ENCODE measurements around the gene GORASP2. TPM values are rescaled to one million over a fixed set of nuclear protein-coding genes. Genes with fewer than 3 reads are reported as not detected.

GORASP2 gene
- polyA plus RNA-seq, 1 donor (not counting 4 experiments of a cell fraction or from before 2014, with no cell fraction given), result 125 TPM

GRCh38 chr2:170944545-170944944, 15.5 kb downstream of the GORASP2 start:
- H3K4me3 ChIP-seq (ENCODE audit: control insufficient read depth in 2 of 3, extremely low read depth in 1 of 3, insufficient read depth in 2 of 3, low read depth in 1 of 3, low read length in 3 of 3), result no peak overlapping the region
- peaks cover 85% of the 10 kb centered on the region for H3K79me2 ChIP-seq (ENCODE audit: control insufficient read depth, insufficient read depth, low read length)
- no peak for FAIRE-seq
- no peak overlapping the region for H2AFZ ChIP-seq (ENCODE audit: control insufficient read depth, low read length)
- H4K20me1 ChIP-seq (ENCODE audit: control insufficient read depth, extremely low read depth, insufficient read depth, low read length), result peaks cover 15% of the 10 kb centered on the region
- H3K9me1 ChIP-seq (ENCODE audit: control insufficient read depth, extremely low read depth, insufficient read depth, low read length), result no peaks in the 10 kb centered on the region
- H3K27ac ChIP-seq (ENCODE audit: control insufficient read depth, insufficient read depth, low read length), result no peak overlapping the region
- dilution Hi-C loops (cut with MboI; ENCODE audit: extremely low pct_ligation_motif_present, low sequenced_read_pairs), result no loop called here
- H3K9ac ChIP-seq (ENCODE audit: control insufficient read depth, extremely low read depth, insufficient read depth, low read length), result no peak overlapping the region
- H3K27me3 ChIP-seq (ENCODE audit: control insufficient read depth, extremely low read depth, insufficient read depth, low read length), result no peaks in the 10 kb centered on the region
- no peak for TF ChIP-seq EZH2 (IDR thresholded peaks at IDR 0.05; ENCODE audit: low read length)
- TF ChIP-seq, protein P1, sequence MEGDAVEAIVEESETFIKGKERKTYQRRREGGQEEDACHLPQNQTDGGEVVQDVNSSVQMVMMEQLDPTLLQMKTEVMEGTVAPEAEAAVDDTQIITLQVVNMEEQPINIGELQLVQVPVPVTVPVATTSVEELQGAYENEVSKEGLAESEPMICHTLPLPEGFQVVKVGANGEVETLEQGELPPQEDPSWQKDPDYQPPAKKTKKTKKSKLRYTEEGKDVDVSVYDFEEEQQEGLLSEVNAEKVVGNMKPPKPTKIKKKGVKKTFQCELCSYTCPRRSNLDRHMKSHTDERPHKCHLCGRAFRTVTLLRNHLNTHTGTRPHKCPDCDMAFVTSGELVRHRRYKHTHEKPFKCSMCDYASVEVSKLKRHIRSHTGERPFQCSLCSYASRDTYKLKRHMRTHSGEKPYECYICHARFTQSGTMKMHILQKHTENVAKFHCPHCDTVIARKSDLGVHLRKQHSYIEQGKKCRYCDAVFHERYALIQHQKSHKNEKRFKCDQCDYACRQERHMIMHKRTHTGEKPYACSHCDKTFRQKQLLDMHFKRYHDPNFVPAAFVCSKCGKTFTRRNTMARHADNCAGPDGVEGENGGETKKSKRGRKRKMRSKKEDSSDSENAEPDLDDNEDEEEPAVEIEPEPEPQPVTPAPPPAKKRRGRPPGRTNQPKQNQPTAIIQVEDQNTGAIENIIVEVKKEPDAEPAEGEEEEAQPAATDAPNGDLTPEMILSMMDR (optimal IDR thresholded peaks at IDR 0.05 in 1 of 3, IDR thresholded peaks at IDR 0.05 in 1 of 3, conservative IDR thresholded peaks at IDR 0.05 in 1 of 3; ENCODE audit: extremely low read depth in 1 of 3, insufficient read depth in 2 of 3, low read length in 3 of 3), result no peak
- DNase-seq (ENCODE audit: low read depth, low spot score), result no peak
- peaks cover 2% of the 10 kb centered on the region in 2 experiments for H3K36me3 ChIP-seq (ENCODE audit: control insufficient read depth in 2 of 2, extremely low read depth in 1 of 2, insufficient read depth in 2 of 2, low read length in 2 of 2)
- no peak overlapping the region for H3K4me2 ChIP-seq (ENCODE audit: control insufficient read depth, extremely low read depth, insufficient read depth, low read depth, low read length)
- no peaks in the 10 kb centered on the region for H3K9me3 ChIP-seq (ENCODE audit: control insufficient read depth, low read depth, low read length)
- no peaks in the 10 kb centered on the region for H3K4me1 ChIP-seq (ENCODE audit: control insufficient read depth, extremely low read depth, insufficient read depth, low read length)

- TF ChIP-seq, protein P1 (optimal IDR thresholded peaks at IDR 0.05 in 1 of 3, IDR thresholded peaks at IDR 0.05 in 1 of 3, conservative IDR thresholded peaks at IDR 0.05 in 1 of 3; ENCODE audit: extremely low read depth in 1 of 3, insufficient read depth in 2 of 3, low read length in 3 of 3), result no peak
- no peak for TF ChIP-seq EZH2 (IDR thresholded peaks at IDR 0.05; ENCODE audit: low read length)
- H3K9ac ChIP-seq (ENCODE audit: control insufficient read depth, extremely low read depth, insufficient read depth, low read length), result no peak overlapping the region
- no peaks in the 10 kb centered on the region for H3K27me3 ChIP-seq (ENCODE audit: control insufficient read depth, extremely low read depth, insufficient read depth, low read length)
- H3K27ac ChIP-seq (ENCODE audit: control insufficient read depth, insufficient read depth, low read length), result no peak overlapping the region
- dilution Hi-C loops (cut with MboI; ENCODE audit: extremely low pct_ligation_motif_present, low sequenced_read_pairs), result no loop called here
- H3K4me2 ChIP-seq (ENCODE audit: control insufficient read depth, extremely low read depth, insufficient read depth, low read depth, low read length), result no peak overlapping the region
- H3K36me3 ChIP-seq (ENCODE audit: control insufficient read depth in 2 of 2, extremely low read depth in 1 of 2, insufficient read depth in 2 of 2, low read length in 2 of 2), result peaks cover 26 to 36% of the 10 kb centered on the region in 2 experiments
- no peaks in the 10 kb centered on the region for H3K9me1 ChIP-seq (ENCODE audit: control insufficient read depth, extremely low read depth, insufficient read depth, low read length)
- DNase-seq (ENCODE audit: low read depth, low spot score), result no peak
- H3K9me3 ChIP-seq (ENCODE audit: control insufficient read depth, low read depth, low read length), result no peaks in the 10 kb centered on the region
- no peak for FAIRE-seq
- H4K20me1 ChIP-seq (ENCODE audit: control insufficient read depth, extremely low read depth, insufficient read depth, low read length), result peaks cover 10% of the 10 kb centered on the region
- no peak overlapping the region for H2AFZ ChIP-seq (ENCODE audit: control insufficient read depth, low read length)
- H3K4me1 ChIP-seq (ENCODE audit: control insufficient read depth, extremely low read depth, insufficient read depth, low read length), result no peaks in the 10 kb centered on the region
- no peak overlapping the region for H3K4me3 ChIP-seq (ENCODE audit: control insufficient read depth in 2 of 3, extremely low read depth in 1 of 3, insufficient read depth in 2 of 3, low read depth in 1 of 3, low read length in 3 of 3)
- H3K79me2 ChIP-seq (ENCODE audit: control insufficient read depth, insufficient read depth, low read length), result peaks cover 36% of the 10 kb centered on the region
Observed at GRCh38 chr2:170949415-170949814, 20.4 kb downstream of the GORASP2 start.
